Fibroblast of mammary gland (primary cell): ENCODE results near the gene OR5B21.
A peak's percentile ranks its signal among the peaks of the same experiment; 100 is the strongest.

ENCODE experiments used
- DNase-seq: peaks from one replicate; pipeline ENCODE4 v3.0.0-alpha.2; 2010; ENCODE audit warnings: low read depth
- H3K4me3 ChIP-seq: 2 replicates; pipeline ENCODE4 v1.5.1; 2011; ENCODE audit warnings: low read depth, mild to moderate bottlenecking, low read length, moderate library complexity; ENCODE audit not compliant: control insufficient read depth
- TF ChIP-seq, protein P1 (sequence below): conservative IDR thresholded peaks from 2 replicates; pipeline ENCODE4 v1.5.1; 2011; ENCODE audit warnings: low read depth, low read length, inconsistent platforms; ENCODE audit not compliant: control insufficient read depth, insufficient read depth

Gene OR5B21

DNA sequence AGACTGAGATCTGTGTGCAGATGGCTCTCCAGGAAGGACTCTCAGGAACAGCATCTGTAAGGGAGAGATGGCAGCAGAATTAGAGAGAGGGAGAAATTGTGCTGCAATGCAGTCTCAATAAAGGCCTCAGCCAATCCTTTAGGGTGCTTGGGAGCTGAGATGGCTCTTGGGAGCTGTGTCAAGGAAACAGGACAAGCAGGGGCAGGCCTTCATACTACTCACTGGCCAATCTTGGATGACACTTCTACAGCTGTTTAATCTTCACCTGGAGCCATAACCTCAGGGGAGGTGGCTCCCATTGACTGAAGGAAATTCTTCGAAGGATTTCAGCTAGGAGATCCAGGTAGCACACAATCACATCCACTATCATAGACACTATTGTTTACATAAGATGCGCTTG is 10.0 kb downstream of the OR5B21 start:
- DNase-seq: no peak
- no peak overlapping the region for H3K4me3 ChIP-seq
- TF ChIP-seq, protein P1, sequence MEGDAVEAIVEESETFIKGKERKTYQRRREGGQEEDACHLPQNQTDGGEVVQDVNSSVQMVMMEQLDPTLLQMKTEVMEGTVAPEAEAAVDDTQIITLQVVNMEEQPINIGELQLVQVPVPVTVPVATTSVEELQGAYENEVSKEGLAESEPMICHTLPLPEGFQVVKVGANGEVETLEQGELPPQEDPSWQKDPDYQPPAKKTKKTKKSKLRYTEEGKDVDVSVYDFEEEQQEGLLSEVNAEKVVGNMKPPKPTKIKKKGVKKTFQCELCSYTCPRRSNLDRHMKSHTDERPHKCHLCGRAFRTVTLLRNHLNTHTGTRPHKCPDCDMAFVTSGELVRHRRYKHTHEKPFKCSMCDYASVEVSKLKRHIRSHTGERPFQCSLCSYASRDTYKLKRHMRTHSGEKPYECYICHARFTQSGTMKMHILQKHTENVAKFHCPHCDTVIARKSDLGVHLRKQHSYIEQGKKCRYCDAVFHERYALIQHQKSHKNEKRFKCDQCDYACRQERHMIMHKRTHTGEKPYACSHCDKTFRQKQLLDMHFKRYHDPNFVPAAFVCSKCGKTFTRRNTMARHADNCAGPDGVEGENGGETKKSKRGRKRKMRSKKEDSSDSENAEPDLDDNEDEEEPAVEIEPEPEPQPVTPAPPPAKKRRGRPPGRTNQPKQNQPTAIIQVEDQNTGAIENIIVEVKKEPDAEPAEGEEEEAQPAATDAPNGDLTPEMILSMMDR: no peak

DNA sequence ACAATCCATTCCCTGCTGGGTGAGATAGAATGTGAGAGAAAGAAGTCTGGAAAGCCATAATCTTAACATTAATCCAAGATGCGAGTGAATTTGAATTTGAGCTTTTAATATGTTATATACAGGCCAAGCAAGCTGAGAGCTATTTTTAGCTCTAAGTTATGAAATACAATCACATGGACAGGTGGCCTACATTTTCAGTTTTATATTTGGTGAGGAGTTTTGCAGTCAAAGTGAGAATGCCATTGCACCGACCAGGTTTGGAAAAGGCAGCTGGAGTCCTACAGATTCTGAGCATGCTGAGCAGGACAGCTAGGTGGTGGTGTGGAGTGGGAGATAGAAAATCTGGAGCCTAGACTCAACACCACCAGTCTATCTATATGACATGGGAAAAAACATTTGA is 12.0 kb downstream of the OR5B21 start:
- TF ChIP-seq, protein P1: no peak
- no peak for DNase-seq
- H3K4me3 ChIP-seq: no peak overlapping the region

DNA sequence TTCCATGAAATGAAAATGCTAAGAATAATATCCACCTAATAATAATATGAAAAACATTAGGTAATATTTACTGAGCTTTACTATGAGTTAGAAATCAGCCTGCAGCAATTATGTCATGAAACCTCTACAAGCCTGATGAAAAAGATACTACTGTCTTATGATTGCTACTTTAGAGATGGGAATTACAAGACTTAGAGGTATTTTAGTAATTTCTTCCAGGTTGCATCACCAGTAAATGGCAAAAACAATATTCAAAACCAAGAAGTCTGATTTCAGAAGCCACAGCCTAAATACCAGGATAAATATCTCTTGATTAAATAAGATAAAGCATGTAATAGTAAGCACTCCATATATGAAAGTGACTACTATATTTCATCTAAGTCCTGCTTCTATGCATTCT is 13.8 kb downstream of the OR5B21 start:
- no peak overlapping the region for H3K4me3 ChIP-seq
- DNase-seq: peak; percentile 2
- TF ChIP-seq, protein P1: no peak

DNA sequence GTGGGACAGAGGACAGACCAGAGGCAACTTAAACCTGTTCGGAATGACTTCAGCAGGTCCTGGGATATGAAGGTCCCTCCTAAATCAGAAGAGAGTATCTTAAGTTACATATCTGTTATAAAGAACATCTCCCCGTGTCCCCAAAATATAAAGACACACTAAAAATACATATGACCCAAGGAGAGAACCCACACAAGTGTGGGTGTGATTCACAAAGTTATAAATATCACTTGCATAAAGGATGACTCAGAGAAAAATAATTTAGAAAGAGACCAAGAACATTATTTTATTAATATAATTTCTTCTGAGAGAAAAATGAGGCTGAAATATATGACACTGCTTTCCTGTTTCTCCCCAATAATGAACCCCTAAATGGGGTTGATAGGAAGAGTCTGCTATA is 14.2 kb downstream of the OR5B21 start:
- TF ChIP-seq, protein P1: no peak
- peak; percentile 34 for DNase-seq
- H3K4me3 ChIP-seq: no peak overlapping the region

DNA sequence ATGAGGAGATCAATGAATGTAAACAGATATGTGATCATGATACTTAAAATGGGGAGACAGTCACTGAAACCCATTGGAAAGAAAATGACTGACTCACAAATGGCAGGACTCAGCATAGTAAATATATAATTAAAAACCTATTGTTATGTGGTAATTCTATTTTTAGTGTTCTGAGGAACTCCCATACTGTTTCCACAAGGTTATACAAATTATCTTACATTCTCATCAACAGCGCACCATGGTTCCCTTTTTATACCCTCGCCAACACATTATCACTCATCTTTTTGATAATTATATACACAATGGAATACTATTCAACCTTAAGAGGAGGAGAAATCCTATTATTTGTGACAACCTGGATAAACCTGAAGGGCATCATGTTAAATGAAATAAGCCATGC is 17.1 kb downstream of the OR5B21 start:
- TF ChIP-seq, protein P1: no peak
- DNase-seq: no peak
- H3K4me3 ChIP-seq: no peak overlapping the region

DNA sequence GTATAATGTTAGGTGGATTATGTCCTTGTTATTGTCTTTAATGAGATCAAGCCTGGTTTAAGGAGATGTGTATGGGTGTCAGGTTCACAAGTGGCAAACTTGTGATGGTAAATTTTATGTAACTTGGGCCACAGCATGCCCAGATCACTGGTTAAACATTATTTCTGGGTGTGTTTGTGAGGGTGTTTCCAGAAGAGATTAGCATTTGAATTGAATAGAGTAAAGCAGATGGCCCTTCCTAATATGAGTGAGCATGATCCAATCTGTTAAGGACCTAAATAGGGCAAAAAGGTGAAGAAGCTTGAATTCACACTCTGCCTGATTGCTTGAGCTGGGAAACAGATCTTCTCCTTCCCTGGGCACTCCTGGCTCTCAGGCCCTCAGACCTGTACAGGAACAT is 20.7 kb downstream of the OR5B21 start:
- DNase-seq: no peak
- TF ChIP-seq, protein P1: no peak
- H3K4me3 ChIP-seq: no peak overlapping the region

DNA sequence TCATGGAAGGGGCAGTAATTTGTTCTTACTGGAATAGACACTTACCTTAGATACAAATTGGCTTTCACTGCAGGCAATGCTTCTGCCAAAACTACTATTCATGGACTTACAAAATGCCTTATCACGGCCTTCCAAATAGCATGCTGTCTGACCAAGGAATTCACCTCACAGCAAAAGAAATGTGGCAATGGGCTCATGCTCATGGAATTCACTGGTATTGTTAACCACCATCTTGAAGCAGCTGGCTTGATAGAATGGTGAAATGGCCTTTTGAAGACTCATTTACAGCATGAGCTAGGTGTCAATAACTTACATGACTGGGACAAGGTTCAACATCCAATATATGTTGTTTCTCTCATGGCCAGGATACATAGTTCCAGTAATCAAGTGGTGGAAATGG is 21.9 kb downstream of the OR5B21 start:
- no peak overlapping the region for H3K4me3 ChIP-seq
- no peak for DNase-seq
- TF ChIP-seq, protein P1: no peak
